HepG2 (cell line): Measurements from ENCODE around the gene SALL4. TPM values are rescaled to one million over a fixed set of nuclear protein-coding genes. Genes with fewer than 3 reads are reported as not detected.

Experiments used
- ATAC-seq: fragments of 200-7000 bp; cut with Tn5 transposase; 3 replicates; pipeline ENCODE4 v1.9.1; 2020; ENCODE audit warnings: mild to moderate bottlenecking, moderate library complexity
- BruUV-seq: library from RNA; stranded (reverse); fragments of 400-500 nt; replicated peaks from 2 replicates; lab custom pipeline; 2021; lab: Mats Ljungman, UMichigan
- CTCF ChIA-PET: fragments of 300-600 bp; formaldehyde crosslinking; extraction: SDS; loops from one replicate; lab custom pipeline; 2021; ENCODE audit warnings: low total read pairs, inconsistent platforms, low intra/inter-chr PET ratio; lab: Yijun Ruan, JAX
- POLR2A ChIA-PET: fragments of 350-600 bp; sonication (Branson Sonifier 250); formaldehyde crosslinking; loops from one replicate; lab custom pipeline; 2020; ENCODE audit warnings: antibody characterized with exemption, inconsistent platforms; lab: Yijun Ruan, JAX
- DNase-seq: peaks from one replicate; pipeline ENCODE4 v3.0.0-alpha.2; 2015; ENCODE audit warnings: low spot score
- FAIRE-seq: peaks from 3 replicates; lab custom pipeline; 2011; peaks lifted over from hg19 to GRCh38; lab: Jason Lieb, UNC
- H2AFZ ChIP-seq: one replicate; pipeline ENCODE4 v1.6.1; 2011; ENCODE audit warnings: low read length, inconsistent platforms
- H3K27ac ChIP-seq: fragments of 300-600 bp; 3 replicates; pipeline ENCODE4 v1.8.0; 2011; ENCODE audit warnings: mixed run types, mild to moderate bottlenecking, mixed read lengths, low read length, inconsistent platforms; ENCODE audit not compliant: insufficient read depth; ENCODE audit errors: extremely low read length
- H3K27me3 ChIP-seq, 2 experiments: fragments of 200-600 bp in 1 of 2; 2 replicates in 1 of 2; 3 replicates in 1 of 2; pipeline versions ENCODE4 v1.6.0 to v1.8.0; 2011; ENCODE audit warnings: low read length in 2 of 2, mild to moderate bottlenecking in 2 of 2, moderate library complexity in 2 of 2, inconsistent platforms in 1 of 2; ENCODE audit not compliant: insufficient read depth in 2 of 2, control insufficient read depth in 1 of 2
- H3K36me3 ChIP-seq, 2 experiments: fragments of 200-600 bp in 1 of 2; replicated peaks in 1 of 2; 2 replicates in 1 of 2; 3 replicates in 1 of 2; pipeline versions ENCODE4 v1.5.1 to v1.8.0; 2011; ENCODE audit warnings: low read length in 2 of 2, inconsistent platforms in 1 of 2; ENCODE audit not compliant: insufficient read depth in 2 of 2, control insufficient read depth in 1 of 2
- H3K4me1 ChIP-seq: 2 replicates; pipeline ENCODE4 v1.5.1; 2012; ENCODE audit warnings: low read length, inconsistent platforms; ENCODE audit not compliant: insufficient read depth
- H3K4me2 ChIP-seq: 2 replicates; pipeline ENCODE4 v1.6.0; 2011; ENCODE audit warnings: low read depth, low read length, inconsistent platforms
- H3K4me3 ChIP-seq, 3 experiments: fragments of 200-600 bp in 1 of 3; sonication (generic), shearing (Covaris generic) in 1 of 3; replicated peaks in 1 of 3; 2 replicates each; pipeline ENCODE4 v1.5.1; 2011 to 2016; ENCODE audit warnings: low read length in 3 of 3, inconsistent platforms in 2 of 3, low read depth in 2 of 3, mild to moderate bottlenecking in 2 of 3, control low read depth in 1 of 3, mixed read lengths in 1 of 3; ENCODE audit not compliant: insufficient read depth in 1 of 3
- H3K79me2 ChIP-seq: one replicate; pipeline ENCODE4 v1.6.1; 2011; ENCODE audit warnings: low read length, inconsistent platforms; ENCODE audit not compliant: insufficient read depth
- H3K9ac ChIP-seq: 2 replicates; pipeline ENCODE4 v1.6.0; 2011; ENCODE audit warnings: mild to moderate bottlenecking, low read depth, low read length, inconsistent platforms; ENCODE audit not compliant: insufficient read depth
- H3K9me3 ChIP-seq: 2 replicates; pipeline ENCODE4 v1.5.1; 2012; ENCODE audit warnings: mild to moderate bottlenecking, low read length
- H4K20me1 ChIP-seq: 2 replicates; pipeline ENCODE4 v1.6.0; 2011; ENCODE audit warnings: inconsistent platforms, mild to moderate bottlenecking, low read length, moderate library complexity; ENCODE audit not compliant: insufficient read depth
- CHD4 ChIP-seq: fragments of 200-600 bp; sonication (generic); IDR thresholded peaks from 2 replicates; pipeline ENCODE4 v1.7.0; 2017; ENCODE audit warnings: mild to moderate bottlenecking, low read length, borderline replicate concordance
- HNRNPK ChIP-seq: fragments of 200-400 bp; formaldehyde crosslinking; IDR thresholded peaks from 2 replicates; pipeline ENCODE4 v1.6.1; 2018; ENCODE audit warnings: low read length, low read depth, moderate library complexity, mild to moderate bottlenecking; ENCODE audit not compliant: poor library complexity, severe bottlenecking
- HNRNPL ChIP-seq: fragments of 200-400 bp; formaldehyde crosslinking; IDR thresholded peaks from 2 replicates; pipeline ENCODE4 v1.6.1; 2017; ENCODE audit warnings: mild to moderate bottlenecking, low read depth, low read length
- KAT7 ChIP-seq: IDR thresholded peaks from 2 replicates; pipeline ENCODE4 v1.6.1; 2018; ENCODE audit warnings: borderline replicate concordance, missing compliant biosample characterization
- NFE2 ChIP-seq: sonication (generic); formaldehyde crosslinking; IDR thresholded peaks from 2 replicates; pipeline ENCODE4 v1.4.0; 2020; ENCODE audit warnings: missing genetic modification reagents
- PHF8 ChIP-seq: sonication (generic); formaldehyde crosslinking; IDR thresholded peaks from 2 replicates; pipeline ENCODE4 v1.5.0; 2020; ENCODE audit warnings: missing genetic modification reagents
- SOX5 ChIP-seq: IDR thresholded peaks from 2 replicates; pipeline ENCODE4 v1.6.1; 2016; ENCODE audit warnings: borderline replicate concordance
- ZBTB3 ChIP-seq: sonication (generic); formaldehyde crosslinking; IDR thresholded peaks from 2 replicates; pipeline ENCODE4 v1.4.0; 2020; ENCODE audit warnings: low read depth, mild to moderate bottlenecking, moderate library complexity, missing genetic modification reagents, borderline replicate concordance
- ZNF124 ChIP-seq: sonication (generic); formaldehyde crosslinking; IDR thresholded peaks from 2 replicates; pipeline ENCODE4 v1.4.0; 2020; ENCODE audit warnings: missing genetic modification reagents
- ZNF207 ChIP-seq: fragments of 450-650 bp; IDR thresholded peaks from 2 replicates; pipeline ENCODE4 v1.6.1; 2016; ENCODE audit warnings: antibody characterized with exemption, borderline replicate concordance
- ZNF790 ChIP-seq: sonication (generic); formaldehyde crosslinking; IDR thresholded peaks from 2 replicates; pipeline ENCODE4 v1.8.0; 2022; ENCODE audit warnings: missing genetic modification reagents, mild to moderate bottlenecking, borderline replicate concordance
- WGBS: methylation state at CpG from one replicate; pipeline ENCODE4 v1.1.6; 2017; ENCODE audit warnings: low lambda C conversion rate; 5-methylcytosine and 5-hydroxymethylcytosine counted together
- in situ Hi-C: cut with HindIII; loops from 2 replicates; pipeline ENCODE4 v1.10.0; 2017; ENCODE audit warnings: low pct_unique_long_range_greater_than_20kb; ENCODE audit not compliant: extremely low pct_ligation_motif_present
- intact Hi-C: fragments of 100-400 bp; cut with micrococcal nuclease; formaldehyde crosslinking; loops from one replicate; pipeline ENCODE4 v1.10.0; 2022; ENCODE audit not compliant: unreplicated experiment
- polyA plus RNA-seq, 8 experiments: library from polyadenylated mRNA; depleted of rRNA in 3 of 8; stranded (reverse) in 7 of 8; unstranded in 1 of 8; fragments of >200 nt; fragmentation: Illumina TruSeq in 4 of 8; extraction: Trizol in 4 of 8; gene quantifications; 2 replicates each; pipeline versions ENCODE4 v1.2.1 to v1.2.3, GENCODE V29; 2011 to 2016; ENCODE audit warnings: low read depth in 4 of 8, missing spikeins in 1 of 8, mixed read lengths in 1 of 8; ENCODE audit not compliant: insufficient read depth in 1 of 8
- total RNA-seq, 5 experiments: library from RNA; depleted of rRNA; stranded (reverse); fragments of >200 nt; fragmentation: Illumina TruSeq; extraction: Trizol; gene quantifications; 2 replicates each; pipeline ENCODE4 v1.2.3, GENCODE V29; 2016; ENCODE audit warnings: low read depth in 1 of 5
- TF ChIP-seq, protein P1 (sequence below): sonication (generic); formaldehyde crosslinking; IDR thresholded peaks from 2 replicates; pipeline ENCODE4 v1.4.0; 2020; ENCODE audit warnings: missing genetic modification reagents, borderline replicate concordance
- TF ChIP-seq, protein P2 (sequence below): sonication (generic); formaldehyde crosslinking; IDR thresholded peaks from 2 replicates; pipeline ENCODE4 v1.4.0; 2020; ENCODE audit warnings: missing genetic modification reagents
- TF ChIP-seq, protein P3 (sequence below): IDR thresholded peaks from 2 replicates; pipeline ENCODE4 v1.6.1; 2018; ENCODE audit warnings: missing genetic modification reagents, mild to moderate bottlenecking, missing compliant biosample characterization
- TF ChIP-seq, protein P4 (sequence below): sonication (generic); formaldehyde crosslinking; IDR thresholded peaks from 2 replicates; pipeline ENCODE4 v1.9.0; 2021; ENCODE audit warnings: missing genetic modification reagents, borderline replicate concordance

Gene SALL4
- total and polyA plus RNA-seq, 2 of the 13 experiments (the other 11 are each of a cell fraction or from before 2014, with no cell fraction given): 0.33 to 1.8 TPM

DNA sequence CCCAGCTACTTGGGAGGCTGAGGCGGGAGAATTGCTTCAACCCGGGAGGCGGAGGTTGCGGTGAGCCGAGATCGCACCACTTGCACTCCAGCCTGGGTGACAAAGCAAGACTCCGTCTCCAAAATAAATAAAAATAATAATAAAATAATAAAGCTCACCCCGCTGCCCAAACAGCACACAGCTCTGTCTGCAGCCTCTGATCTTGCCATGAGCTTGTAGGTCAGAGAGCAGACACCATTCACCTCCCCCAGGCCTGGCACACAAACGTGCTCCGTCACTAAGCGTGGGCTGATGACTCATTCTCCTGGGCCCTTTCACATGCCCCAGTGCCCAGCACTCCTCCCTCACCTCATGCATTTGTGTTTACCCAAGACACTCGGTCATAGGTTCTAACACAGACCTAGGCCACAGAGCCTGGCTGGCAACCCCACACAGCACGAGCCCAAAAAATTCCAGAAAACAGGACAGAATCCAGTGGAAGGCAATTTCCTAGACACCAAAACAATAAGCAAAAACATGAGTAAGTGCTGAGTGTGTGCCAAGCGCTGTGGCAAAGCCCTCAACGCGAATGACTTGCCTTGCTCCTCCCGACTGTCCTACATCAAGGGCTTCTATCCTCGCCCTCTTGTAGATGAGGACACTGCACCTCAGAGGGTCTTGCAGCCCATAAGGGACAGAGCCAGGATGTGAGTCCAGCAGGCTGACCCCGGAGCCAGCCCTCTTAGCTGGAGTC is 52.1 kb downstream of the SALL4 start:
- in situ Hi-C loops (loop anchor here (10.0 kb wide), 1 partner anchor 45 kb away; no protein-coding TSS in a partner anchor), intact Hi-C loops (loop anchor here (1.0 kb wide), 1 partner anchor 9 kb away; no protein-coding TSS in a partner anchor)
- ChIA-PET CTCF (no interaction called here), POLR2A (interaction anchor here (0.6 to 2.2 kb wide), 8 partner anchors 9 to 135 kb away, joined by 3 to 12 read pairs (median 4); partner anchors contain the start of gene ATP9A)
- peaks cover 16% of the 10 kb centered on the region for H3K79me2 ChIP-seq
- H3K4me1 ChIP-seq: peaks cover 80% of the 10 kb centered on the region
- H3K4me2 ChIP-seq: peak overlapping the region; percentile 46
- 0 out of 5 replicates have a peak, but pooled peaks cover 0 to 2% of the 10 kb centered on the region in 2 experiments for H3K36me3 ChIP-seq
- peak; percentile 44 for FAIRE-seq
- peak overlapping the region; percentile 60 for H3K27ac ChIP-seq
- BruUV-seq: no TSS peak
- peak; percentile 96 for DNase-seq
- H3K9ac ChIP-seq: peak overlapping the region; percentile 63
- no peak overlapping the region; a peak in 1 of 6 replicates for H3K4me3 ChIP-seq
- no peak overlapping the region for H2AFZ ChIP-seq
- 59% methylated on average over 19 of the region's 19 CpGs for WGBS
- H3K9me3 ChIP-seq: no peaks in the 10 kb centered on the region
- H4K20me1 ChIP-seq: no peaks in the 10 kb centered on the region
- ATAC-seq: peak; percentile 85
- H3K27me3 ChIP-seq: no peaks in the 10 kb centered on the region
- TF ChIP-seq ZNF124 (CRISPR knock-in tag) (no peak), HNRNPL (peak; percentile 98), KAT7 (CRISPR knock-in tag) (no peak), SOX5 (peak; percentile 92), PHF8 (CRISPR knock-in tag) (no peak), NFE2 (CRISPR knock-in tag) (no peak), ZNF790 (CRISPR knock-in tag) (no peak), CHD4 (peak; percentile 59; the same call in 1 of the 2 replicates), ZBTB3 (CRISPR knock-in tag) (no peak), ZNF207 (no peak), HNRNPK (no peak)
- TF ChIP-seq, protein P1, sequence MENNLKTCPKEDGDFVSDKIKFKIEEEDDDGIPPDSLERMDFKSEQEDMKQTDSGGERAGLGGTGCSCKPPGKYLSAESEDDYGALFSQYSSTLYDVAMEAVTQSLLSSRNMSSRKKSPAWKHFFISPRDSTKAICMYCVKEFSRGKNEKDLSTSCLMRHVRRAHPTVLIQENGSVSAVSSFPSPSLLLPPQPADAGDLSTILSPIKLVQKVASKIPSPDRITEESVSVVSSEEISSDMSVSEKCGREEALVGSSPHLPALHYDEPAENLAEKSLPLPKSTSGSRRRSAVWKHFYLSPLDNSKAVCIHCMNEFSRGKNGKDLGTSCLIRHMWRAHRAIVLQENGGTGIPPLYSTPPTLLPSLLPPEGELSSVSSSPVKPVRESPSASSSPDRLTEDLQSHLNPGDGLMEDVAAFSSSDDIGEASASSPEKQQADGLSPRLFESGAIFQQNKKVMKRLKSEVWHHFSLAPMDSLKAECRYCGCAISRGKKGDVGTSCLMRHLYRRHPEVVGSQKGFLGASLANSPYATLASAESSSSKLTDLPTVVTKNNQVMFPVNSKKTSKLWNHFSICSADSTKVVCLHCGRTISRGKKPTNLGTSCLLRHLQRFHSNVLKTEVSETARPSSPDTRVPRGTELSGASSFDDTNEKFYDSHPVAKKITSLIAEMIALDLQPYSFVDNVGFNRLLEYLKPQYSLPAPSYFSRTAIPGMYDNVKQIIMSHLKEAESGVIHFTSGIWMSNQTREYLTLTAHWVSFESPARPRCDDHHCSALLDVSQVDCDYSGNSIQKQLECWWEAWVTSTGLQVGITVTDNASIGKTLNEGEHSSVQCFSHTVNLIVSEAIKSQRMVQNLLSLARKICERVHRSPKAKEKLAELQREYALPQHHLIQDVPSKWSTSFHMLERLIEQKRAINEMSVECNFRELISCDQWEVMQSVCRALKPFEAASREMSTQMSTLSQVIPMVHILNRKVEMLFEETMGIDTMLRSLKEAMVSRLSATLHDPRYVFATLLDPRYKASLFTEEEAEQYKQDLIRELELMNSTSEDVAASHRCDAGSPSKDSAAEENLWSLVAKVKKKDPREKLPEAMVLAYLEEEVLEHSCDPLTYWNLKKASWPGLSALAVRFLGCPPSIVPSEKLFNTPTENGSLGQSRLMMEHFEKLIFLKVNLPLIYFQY (CRISPR knock-in tag): peak; percentile 79; the same call in 1 of the 2 replicates
- TF ChIP-seq, protein P2, sequence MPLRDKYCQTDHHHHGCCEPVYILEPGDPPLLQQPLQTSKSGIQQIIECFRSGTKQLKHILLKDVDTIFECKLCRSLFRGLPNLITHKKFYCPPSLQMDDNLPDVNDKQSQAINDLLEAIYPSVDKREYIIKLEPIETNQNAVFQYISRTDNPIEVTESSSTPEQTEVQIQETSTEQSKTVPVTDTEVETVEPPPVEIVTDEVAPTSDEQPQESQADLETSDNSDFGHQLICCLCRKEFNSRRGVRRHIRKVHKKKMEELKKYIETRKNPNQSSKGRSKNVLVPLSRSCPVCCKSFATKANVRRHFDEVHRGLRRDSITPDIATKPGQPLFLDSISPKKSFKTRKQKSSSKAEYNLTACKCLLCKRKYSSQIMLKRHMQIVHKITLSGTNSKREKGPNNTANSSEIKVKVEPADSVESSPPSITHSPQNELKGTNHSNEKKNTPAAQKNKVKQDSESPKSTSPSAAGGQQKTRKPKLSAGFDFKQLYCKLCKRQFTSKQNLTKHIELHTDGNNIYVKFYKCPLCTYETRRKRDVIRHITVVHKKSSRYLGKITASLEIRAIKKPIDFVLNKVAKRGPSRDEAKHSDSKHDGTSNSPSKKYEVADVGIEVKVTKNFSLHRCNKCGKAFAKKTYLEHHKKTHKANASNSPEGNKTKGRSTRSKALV: no peak
- TF ChIP-seq, protein P3, sequence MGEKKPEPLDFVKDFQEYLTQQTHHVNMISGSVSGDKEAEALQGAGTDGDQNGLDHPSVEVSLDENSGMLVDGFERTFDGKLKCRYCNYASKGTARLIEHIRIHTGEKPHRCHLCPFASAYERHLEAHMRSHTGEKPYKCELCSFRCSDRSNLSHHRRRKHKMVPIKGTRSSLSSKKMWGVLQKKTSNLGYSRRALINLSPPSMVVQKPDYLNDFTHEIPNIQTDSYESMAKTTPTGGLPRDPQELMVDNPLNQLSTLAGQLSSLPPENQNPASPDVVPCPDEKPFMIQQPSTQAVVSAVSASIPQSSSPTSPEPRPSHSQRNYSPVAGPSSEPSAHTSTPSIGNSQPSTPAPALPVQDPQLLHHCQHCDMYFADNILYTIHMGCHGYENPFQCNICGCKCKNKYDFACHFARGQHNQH (CRISPR knock-in tag): peak; percentile 94
- TF ChIP-seq, protein P4, sequence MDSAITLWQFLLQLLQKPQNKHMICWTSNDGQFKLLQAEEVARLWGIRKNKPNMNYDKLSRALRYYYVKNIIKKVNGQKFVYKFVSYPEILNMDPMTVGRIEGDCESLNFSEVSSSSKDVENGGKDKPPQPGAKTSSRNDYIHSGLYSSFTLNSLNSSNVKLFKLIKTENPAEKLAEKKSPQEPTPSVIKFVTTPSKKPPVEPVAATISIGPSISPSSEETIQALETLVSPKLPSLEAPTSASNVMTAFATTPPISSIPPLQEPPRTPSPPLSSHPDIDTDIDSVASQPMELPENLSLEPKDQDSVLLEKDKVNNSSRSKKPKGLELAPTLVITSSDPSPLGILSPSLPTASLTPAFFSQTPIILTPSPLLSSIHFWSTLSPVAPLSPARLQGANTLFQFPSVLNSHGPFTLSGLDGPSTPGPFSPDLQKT: no peak
